Stimulated activated CD8-positive, alpha-beta memory T cell treated with anti-CD3 and anti-CD28 coated beads, Interleukin-4, amount 100 ng/mL, for 24 hours (primary cell): Measurements from ENCODE around the gene IFI16.
"Not testable (repeated sequence)": the region's sequence is repeated elsewhere in the genome, so short reads cannot be mapped to it uniquely, and the experiment has no call there.

Experiments used
- DNase-seq: peaks from one replicate; pipeline ENCODE4 v3.0.0-alpha.2; 2020; ENCODE audit warnings: low read depth

IFI16 gene

DNA sequence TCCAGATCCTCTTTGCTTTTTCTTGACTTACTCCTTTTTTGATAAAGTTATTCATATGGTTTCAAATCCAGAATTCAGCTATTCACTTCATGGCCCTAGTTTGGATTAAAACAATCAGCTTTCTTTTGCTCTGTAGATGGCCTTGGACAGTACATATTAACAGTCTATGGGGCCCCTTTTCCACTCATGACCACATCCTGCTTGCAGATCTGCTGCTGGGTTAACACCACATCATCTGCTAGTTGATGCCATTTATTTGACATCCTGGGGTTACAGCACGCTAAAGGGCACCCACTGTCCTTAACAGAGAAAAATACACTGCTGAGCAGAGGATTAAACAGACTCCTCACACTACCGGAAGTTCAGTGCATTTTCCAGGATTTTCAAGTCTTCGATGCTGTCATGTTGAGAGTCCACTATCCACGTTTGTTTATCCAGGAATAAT, 941 bp upstream of the IFI16 start:
- peak; percentile 44 for DNase-seq

DNA sequence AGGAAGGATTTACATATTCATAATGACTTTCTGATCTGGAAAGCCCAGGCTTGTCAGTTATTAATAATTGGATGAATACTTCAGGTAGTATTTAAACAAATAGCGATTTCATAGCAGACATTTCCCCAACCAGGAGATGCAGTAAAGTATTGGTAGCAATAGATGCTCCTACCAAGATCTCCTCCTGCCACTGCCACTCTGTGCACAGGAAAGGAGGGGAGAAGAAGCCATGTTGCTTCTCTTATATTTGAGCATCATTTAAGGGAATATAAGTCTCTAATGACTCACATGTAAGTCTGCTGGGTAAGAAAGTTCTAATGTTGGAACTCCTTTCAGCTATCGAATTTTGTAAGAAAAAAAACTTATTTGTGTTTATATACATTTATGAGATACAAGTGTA, 420 bp upstream of the IFI16 start:
- DNase-seq = no peak

DNA sequence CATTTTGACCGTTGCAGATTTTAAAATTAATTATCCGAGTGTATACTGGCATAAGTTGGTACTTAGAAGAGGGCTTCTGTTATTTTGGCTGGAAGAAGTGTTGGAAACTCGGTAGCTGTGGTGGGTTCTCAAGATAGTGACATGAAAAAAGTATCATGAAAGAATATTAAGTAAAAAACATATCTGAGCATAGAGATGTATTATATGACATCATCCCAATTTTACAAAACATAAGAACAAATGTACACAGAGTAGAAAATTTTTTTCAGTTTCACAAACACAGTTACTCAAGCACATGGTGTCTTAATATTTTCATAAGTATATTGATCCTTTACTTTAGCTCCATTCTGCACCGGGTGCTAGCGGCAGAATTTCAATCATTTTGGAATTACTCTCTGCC, 684 bp downstream of the IFI16 start:
- DNase-seq = no peak

DNA sequence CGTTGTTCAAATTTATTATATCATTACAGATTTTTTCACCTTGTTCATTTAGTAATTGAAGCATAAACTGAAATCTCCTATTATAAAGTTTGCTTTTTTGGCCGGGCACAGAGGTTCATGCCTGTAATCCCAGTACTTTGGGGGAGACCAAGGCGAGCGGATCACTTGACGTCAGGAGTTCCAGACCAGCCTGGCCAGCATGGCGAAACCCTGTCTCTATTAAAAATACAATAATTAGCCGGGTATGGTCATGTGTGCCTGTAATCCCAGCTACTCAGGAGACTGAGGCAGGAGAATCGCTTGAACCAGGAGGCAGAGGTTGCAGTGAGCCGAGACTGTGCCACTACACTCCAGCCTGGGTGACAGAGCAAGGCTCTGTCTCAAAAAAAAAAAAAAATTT, 1.3 kb downstream of the IFI16 start:
- not testable (repeated sequence) for DNase-seq

DNA sequence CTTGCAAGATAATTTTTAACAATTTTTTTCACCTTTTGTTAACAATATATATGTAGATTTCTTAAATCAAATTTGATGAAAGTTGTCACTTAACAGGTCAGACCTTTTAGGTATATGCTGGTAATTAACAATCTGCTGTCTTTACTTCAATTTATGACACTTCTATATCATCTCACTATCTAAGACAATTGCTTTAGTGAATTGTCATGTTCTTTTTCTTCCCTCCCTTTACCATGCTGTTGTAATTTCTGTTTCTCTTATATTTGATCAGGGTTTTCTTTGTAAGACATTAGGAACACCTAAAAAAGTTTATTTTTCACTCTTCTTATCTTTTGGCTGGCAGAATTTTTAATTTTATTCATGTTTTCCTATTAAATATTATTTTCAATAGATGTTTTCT, 2.0 kb downstream of the IFI16 start:
- DNase-seq = no peak

DNA sequence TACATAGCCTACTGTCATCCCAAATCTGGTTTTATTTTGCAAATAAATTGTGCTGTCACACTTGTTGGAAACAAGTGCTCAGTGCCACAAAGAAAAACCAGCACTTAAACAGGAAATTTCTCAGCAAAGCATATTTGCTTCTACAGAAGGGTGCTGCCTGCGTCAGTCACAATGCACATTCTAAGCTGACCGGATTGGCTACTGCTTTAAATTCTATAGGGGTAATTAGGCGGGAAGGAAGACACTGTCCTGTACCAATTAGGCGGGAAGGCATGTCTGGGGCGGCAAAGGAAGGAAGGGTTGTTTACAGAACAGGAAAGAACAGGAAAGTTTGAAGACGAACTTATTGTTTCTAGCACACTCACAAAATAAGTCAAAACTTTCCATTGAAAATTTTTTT, 2.8 kb downstream of the IFI16 start:
- no peak for DNase-seq

DNA sequence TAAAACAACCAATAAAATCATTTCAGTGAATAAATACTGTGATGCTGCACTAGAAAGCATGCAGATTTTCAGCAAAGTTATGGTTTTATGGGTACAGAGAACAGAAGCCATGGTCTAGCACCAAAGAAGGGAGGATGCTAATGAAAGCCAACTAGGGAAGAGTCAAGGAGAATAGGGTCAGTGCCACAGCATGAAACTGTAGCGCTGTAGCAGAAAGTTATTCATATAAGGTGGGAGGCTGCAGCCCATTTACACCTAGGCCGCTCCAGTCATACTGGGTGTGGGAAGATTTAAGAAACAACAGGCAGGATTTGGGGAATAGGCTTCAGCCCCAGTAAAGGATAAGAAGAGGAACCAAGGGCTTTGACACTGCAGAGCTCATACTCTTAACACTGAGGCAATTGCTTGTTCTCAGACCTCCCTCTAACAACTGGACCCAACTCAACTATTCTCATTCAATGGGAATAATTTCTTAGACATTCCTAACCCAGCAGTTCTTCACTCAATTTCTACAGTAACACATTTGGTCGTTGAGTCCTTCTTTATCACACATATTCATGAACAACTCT, 4.4 kb downstream of the IFI16 start:
- no peak for DNase-seq

DNA sequence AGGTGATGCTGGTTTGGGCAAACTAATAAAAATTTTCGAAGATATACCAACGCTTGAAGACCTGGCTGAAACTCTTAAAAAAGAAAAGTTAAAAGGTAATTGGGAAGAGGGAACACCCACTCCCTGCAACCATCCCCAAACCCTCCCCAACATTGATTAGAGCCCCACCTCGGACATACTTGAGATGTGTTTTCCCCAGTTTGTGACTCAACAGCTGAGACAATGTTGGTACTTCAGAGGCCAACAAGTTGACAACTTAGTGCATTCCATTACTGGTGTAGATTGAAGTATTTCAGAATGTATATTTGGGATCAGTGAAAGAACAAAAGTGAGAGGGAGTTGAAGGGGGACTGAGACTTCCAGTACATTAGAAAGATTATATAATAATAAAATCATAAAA, 5.1 kb downstream of the IFI16 start:
- no peak for DNase-seq

DNA sequence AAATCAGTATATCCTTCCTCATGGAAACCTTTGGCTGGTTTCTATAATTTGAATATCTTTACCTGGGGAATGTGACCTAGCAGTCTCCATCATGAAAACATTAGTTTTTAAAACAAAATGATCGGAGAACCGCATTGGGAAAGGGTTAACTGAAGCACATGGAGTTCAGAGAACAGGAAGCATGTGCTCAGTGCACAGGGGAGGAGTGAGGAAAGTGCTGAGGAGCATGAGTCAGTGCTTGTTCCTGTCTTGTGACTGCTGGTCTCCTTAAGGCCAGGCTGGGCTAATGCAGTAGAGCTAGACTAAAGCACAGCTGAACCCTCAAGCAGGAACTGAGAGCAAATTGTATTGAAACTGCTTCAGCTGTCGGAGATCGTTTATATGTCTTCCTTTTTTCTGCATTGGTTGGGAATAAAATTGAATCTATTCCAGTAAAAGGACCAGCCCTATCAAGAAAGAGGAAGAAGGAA, 5.8 kb downstream of the IFI16 start:
- peak; percentile 50 for DNase-seq

DNA sequence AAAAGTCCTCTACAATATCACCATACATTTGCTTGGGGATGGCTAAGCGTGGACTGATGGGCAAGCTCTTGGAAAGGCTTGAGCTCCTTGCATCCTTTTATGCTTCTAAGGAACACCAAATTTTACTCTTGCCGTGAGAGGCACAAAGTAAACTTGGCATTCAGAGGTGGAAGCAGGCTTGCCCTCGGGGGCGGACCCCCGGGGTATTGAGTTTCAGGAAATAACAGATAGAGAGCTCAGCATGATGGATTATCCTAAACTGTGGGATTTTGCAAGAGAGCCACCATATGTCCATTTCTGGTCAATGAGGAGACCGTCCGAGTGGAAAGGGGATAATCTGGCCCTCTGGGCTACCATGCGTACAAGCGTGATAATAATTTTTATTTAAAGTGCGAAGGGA, 14.0 kb downstream of the IFI16 start:
- DNase-seq = no peak

DNA sequence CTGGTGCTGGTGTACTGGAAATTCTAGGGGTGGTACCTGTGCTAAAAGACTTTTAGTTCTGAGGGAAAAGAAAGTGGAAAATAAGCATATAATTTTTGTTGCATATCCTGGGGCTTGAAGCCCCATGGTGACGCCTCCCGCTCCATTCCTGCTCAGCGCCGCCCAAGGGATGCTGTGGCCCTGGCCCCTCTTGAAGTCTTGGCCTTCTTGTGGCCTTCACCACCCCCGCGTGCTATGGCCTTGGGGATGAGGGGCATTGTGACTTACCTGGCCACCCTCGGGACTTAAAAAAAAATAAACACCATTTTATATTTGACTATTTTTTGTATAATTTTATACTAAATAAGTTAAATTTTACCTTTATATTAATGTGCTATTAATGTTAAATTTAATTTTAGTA, 15.3 kb downstream of the IFI16 start:
- no peak for DNase-seq

DNA sequence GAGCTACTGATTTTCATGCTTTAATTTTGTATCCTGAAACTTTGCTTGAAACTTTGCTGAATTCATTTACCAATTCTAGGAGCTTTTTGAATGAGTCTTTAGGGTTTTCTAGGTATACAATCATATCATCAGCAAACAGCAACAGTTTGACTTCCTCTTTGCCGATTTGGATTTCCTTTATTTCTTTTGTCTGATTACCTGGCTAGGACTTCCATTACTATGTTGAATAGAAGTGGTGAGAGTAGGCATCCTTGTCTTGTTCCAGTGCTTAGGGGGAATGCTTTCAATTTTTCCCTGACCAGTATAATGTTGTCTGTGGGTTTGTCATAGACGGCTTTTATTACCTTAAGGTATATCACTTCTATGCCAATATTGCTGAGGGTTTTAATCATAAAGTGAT, 17.1 kb downstream of the IFI16 start:
- DNase-seq = not testable (repeated sequence)

DNA sequence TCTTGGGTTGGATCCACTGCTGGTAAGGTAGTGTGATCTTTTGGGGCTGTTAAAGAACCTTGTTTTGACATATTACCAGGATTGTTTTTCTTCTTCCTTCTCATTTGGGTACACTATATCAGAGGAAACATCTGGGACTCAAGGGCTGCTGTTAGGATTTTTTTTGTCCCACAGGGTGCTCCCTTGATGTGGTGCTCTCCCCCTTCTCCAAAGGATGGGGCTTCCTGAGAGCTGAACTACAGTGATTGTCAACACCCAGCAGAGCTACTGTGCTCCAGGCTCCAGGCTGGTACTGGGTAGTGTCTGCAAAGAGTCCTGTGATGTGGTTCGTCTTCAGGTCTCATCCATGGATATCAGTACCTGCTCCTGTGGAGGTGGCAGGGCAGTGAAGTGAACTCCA, 20.6 kb downstream of the IFI16 start:
- DNase-seq = no peak

DNA sequence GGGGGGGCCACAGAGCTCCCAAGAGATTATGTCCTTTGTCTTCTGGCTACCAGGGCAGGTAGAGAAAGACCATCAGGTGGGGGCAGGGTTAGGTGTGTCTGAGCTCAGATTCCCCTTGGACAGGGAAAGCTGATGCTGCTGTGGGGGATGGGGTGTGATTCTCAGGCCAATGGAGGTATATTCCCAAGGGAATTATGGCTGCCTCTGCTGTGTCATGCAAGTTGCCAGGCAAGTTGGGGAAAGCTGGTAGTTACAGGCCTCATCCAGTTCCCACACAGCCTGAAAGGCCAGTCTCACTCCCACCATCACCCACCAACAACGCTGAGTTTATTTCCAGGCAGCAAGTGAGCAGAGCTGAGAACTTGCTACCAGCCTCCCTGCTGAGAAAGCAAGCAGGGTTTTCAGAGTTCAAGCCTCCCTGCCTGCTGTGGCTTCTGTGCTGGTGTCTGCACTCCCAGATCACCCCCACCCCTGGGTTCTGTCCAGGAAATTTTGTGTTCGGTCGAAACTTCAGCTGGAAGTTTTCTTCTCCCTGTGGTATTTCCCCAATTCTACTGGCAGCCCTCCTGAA, 21.3 kb downstream of the IFI16 start:
- no peak for DNase-seq

DNA sequence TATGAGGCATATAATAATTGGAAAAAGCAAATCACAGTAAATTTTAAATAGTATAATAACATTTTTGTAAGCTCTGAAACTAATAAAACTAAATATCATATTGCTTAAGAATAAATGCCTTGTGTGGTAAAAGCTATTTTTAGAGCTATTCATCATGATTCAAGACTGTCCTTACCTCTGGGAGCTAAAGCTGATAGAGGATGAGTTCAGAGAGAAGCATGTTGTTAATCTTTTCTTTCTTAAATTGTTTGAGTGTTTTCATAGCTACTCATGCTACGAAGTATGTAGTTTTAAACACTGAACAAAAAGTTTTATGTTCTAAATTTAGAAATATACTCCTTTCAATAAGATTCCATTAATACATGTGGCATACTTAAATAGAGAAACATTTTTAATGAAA, 30.5 kb downstream of the IFI16 start:
- no peak for DNase-seq

DNA sequence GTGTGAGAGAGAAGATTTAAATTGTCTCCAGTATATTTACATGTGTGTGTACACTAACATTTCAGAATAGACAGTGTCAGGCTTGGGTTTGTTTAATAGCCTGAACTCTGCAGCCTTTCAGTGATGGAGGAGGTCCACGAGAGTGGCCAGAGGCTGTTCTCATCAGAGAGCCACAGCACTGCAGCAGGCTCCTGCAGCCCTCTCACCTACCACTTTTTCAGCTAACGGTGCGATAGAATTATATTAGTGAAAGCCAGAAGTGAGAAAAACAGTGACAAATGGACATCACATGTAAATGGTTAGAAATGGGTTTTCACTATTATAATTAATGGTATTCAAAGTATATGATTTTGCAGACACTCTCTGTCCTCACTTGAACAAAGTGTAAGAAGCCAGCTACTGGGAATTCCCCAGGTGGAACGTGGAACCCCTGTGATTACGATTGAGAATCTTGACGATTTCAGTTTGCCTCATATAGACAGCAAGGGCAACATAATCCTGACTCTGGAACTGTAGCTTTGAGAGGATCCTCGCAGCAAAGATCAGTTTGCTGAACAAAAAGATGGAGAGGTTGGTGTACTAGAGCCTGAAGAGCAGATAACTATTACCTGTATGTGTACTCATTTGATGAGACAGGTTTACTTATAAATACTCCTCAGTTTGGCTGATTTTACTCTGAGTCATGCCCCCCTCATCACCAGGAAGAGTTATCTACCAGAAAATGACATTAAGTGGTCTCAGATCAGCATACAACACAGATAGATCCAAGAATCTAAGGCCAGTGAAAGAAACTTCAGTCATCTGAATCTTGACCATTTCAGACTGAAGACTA, 31.4 kb downstream of the IFI16 start:
- no peak for DNase-seq

DNA sequence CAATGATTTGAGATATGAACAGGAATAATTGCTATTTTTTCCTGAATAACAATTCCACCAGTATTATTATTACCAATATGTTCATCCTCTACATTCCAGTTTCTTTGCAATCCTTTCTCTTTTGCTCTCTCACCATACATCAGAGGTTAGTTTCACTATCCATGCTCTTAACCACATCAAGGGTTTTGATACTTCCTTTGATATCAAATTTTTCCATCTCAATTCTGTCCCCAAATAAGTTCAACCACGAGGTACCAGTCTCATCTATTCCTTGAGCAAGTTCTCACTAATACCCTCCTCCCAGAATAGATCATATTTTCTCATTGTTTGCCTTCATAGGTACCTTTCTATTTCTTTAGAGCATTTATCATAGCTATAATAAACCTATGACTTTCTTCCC, 36.8 kb downstream of the IFI16 start:
- not testable (repeated sequence) for DNase-seq

DNA sequence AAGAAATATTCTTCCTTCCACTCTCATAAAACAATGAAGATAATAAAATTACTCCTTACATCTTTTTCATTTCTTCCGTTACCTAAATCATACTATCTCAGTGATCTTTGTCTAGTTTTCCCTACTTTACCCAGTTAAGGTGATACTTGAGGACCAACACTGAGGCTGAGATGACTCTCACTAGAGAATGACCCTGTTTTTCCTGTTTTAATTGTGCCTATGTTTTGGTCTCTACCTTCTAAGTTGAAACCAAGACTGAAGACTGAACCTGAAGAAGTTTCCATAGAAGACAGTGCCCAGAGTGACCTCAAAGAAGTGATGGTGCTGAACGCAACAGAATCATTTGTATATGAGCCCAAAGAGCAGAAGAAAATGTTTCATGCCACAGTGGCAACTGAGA, 41.7 kb downstream of the IFI16 start:
- DNase-seq = no peak

DNA sequence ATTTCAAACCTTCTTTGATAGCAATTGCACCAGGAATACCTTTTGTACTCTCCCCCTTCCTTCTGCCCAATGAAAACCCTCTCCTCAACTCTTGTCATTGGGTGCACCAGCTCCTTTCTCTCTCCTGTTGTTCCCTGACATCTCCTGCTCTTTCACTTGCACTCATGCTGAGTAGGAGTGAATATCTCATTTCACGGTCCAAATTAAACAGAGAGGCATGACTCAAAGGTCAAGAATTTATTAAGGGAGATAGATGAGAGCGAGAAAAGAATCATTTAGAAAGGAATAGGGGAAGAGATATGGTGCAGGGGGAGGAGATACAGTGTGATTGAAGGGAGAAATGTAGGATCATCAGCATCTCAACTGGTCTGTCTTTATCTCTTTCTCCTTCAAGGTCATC, 44.7 kb downstream of the IFI16 start:
- DNase-seq = no peak

DNA sequence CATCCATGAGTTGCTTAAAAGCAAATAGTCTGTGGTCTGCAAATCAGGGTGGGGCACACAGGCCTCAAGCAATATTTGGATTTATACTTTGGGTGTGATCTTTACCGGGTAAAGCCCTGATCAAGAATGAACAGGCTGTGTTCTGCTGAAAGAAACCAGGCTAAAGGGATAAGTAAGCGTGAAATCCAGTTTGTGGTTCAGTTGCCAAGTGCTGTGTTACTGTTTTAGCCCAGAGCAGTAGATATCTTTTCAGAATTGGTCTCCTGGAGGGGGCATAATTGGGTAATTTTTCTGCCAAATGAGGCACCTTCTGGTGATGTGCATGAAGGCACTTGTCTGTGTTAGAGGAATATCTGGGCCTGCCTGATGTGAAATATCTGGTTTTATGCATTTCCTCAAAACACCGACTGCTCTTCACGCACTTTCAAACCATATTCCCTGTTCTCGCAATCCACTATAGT, 45.5 kb downstream of the IFI16 start:
- DNase-seq = no peak

DNA sequence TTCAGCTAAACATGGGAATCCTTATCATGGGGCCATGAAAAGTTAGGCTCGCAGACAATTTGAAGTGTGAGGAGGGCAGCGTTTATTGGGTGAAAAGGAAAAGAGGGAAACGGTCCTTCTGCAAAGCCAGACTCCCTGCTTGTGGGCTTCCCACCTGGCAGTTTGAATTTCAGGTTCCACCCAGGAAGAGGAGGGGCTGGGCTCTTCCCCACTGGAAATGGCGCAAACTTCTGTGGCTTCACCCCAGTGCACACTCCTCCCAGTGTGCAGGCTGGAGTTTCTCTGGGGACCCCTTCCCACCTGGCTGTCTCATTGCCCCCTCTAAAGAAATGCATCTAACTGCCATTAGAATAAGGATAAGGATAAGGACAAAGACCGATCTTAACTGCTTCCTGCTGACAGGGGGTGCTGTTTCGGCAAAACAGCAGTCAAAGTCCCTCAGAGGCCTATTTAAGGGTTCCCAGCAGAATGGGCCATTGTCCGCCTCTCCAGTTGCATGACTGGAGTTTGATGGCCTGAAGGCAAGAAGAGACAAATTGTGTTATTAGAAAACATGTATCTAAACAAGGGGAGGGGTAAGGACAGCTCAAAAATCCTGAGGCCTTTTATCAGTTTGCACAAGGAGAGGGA, 46.5 kb downstream of the IFI16 start:
- no peak for DNase-seq

DNA sequence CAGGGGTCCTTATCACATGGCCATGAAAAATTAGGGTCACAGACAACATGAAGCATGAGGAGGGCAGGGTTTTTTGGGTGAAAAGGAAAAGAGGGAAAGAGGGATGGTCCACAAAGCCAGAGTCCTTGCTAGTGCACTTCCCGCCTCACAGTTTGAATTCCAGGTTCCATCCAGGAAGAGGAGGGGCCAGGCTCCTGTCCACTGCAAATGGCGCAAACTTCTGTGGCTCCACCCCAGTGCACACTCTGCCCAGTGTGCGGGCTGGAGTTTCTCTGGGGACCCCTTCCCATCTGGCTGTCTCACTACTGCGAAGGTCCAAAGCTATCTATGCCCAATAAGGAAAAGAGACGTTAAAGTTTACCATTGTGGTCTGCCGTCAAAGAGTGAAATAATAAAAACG, 49.0 kb downstream of the IFI16 start:
- no peak for DNase-seq

DNA sequence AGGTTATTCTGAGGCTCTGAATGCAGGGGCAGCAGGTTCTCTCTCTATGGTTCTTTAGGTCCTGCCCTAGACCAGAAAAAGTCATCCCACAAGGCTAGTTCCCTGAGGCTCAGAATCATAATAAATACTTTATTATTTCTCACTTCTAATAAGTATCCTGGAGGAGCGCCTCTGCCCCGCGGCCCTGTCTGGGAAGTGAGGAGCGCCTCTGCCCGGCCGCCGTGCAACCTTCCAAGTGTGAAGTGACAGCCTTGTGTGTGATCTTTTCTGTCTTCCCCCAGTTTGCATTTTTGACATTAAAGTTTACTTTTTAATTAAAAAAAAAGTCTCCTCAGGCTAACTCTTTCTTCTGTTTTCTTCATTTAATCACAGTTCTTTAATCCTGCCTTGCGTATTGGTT, 55.4 kb downstream of the IFI16 start:
- DNase-seq = no peak
